Tibial nerve (tissue), 4 donors: ENCODE data around the gene C6orf47. TPM values are rescaled to one million over a fixed set of nuclear protein-coding genes. Genes with fewer than 3 reads are reported as not detected.

Source experiments
- DNase-seq, 2 donors: peaks; one replicate each; pipeline ENCODE4 v3.0.0-alpha.2; 2019; ENCODE audit warnings: low spot score in 2 of 2
- H3K27ac ChIP-seq, 4 donors: fragments of 200-600 bp; sonication (generic) in 3 of 4; one replicate each; pipeline ENCODE4 v1.5.1; 2017 to 2019; ENCODE audit warnings: mild to moderate bottlenecking in 1 of 4
- H3K27me3 ChIP-seq, 2 donors: fragments of 200-600 bp; sonication (generic) in 1 of 2; one replicate each; pipeline versions ENCODE4 v1.5.1 to v1.6.0; 2017 to 2019
- H3K36me3 ChIP-seq, 3 donors: fragments of 200-600 bp; sonication (generic); one replicate each; pipeline ENCODE4 v1.5.1; 2018 to 2019
- H3K4me1 ChIP-seq, 4 donors: fragments of 200-600 bp; sonication (generic) in 3 of 4; one replicate each; pipeline ENCODE4 v1.5.1; 2017 to 2019
- H3K4me3 ChIP-seq, 4 donors: fragments of 200-600 bp; sonication (generic) in 3 of 4; one replicate each; pipeline ENCODE4 v1.5.1; 2017 to 2019; ENCODE audit warnings: mild to moderate bottlenecking in 1 of 4, moderate library complexity in 1 of 4
- H3K9me3 ChIP-seq, 4 donors: fragments of 200-600 bp; sonication (generic) in 3 of 4; one replicate each; pipeline ENCODE4 v1.5.1; 2017 to 2019
- EP300 ChIP-seq, 2 donors: sonication (generic); formaldehyde crosslinking; IDR thresholded peaks; one replicate each; pipeline ENCODE4 v1.6.1; 2017; ENCODE audit warnings: antibody characterized with exemption in 2 of 2, mild to moderate bottlenecking in 1 of 2
- POLR2A ChIP-seq, 2 donors: fragments of 450-650 bp; IDR thresholded peaks; one replicate each; pipeline ENCODE4 v1.6.1; 2017; ENCODE audit warnings: antibody characterized with exemption in 2 of 2, mild to moderate bottlenecking in 2 of 2, moderate library complexity in 2 of 2
- WGBS, 2 donors: methylation state at CpG; one replicate each; pipeline ENCODE4 v1.1.5; 2018; 5-methylcytosine and 5-hydroxymethylcytosine counted together
- total RNA-seq, 4 donors: library from RNA; depleted of rRNA; stranded (reverse); fragments of >200 nt; gene quantifications; one replicate each; pipeline ENCODE4 v1.1.0, GENCODE V29; 2016
- TF ChIP-seq, protein P1 (sequence below), 5 experiments: fragments of 200-600 bp in 3 of 5; fragments of 450-650 bp in 2 of 5; sonication (generic) in 3 of 5; IDR thresholded peaks; one replicate each; pipeline ENCODE4 v1.5.1; 2016 to 2019; ENCODE audit warnings: antibody characterized with exemption in 5 of 5, mild to moderate bottlenecking in 3 of 5, moderate library complexity in 2 of 5

Gene C6orf47
- total RNA-seq, 4 donors from 2014 or later, result 13.8 to 23.3 (median 20.5) TPM

- H3K27ac ChIP-seq, result no peak overlapping the region
- no peak overlapping the region for H3K4me3 ChIP-seq
- 89% methylated on average over 6 of the region's 6 CpGs for WGBS, 2 donors
- DNase-seq, result no peak
- no peaks in the 10 kb centered on the region for H3K27me3 ChIP-seq
- peaks cover 4 to 100% (median 5%) of the 10 kb centered on the region in 3 donors for H3K36me3 ChIP-seq
- H3K4me1 ChIP-seq, result no peaks in the 10 kb centered on the region
- TF ChIP-seq, protein P1, sequence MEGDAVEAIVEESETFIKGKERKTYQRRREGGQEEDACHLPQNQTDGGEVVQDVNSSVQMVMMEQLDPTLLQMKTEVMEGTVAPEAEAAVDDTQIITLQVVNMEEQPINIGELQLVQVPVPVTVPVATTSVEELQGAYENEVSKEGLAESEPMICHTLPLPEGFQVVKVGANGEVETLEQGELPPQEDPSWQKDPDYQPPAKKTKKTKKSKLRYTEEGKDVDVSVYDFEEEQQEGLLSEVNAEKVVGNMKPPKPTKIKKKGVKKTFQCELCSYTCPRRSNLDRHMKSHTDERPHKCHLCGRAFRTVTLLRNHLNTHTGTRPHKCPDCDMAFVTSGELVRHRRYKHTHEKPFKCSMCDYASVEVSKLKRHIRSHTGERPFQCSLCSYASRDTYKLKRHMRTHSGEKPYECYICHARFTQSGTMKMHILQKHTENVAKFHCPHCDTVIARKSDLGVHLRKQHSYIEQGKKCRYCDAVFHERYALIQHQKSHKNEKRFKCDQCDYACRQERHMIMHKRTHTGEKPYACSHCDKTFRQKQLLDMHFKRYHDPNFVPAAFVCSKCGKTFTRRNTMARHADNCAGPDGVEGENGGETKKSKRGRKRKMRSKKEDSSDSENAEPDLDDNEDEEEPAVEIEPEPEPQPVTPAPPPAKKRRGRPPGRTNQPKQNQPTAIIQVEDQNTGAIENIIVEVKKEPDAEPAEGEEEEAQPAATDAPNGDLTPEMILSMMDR (IDR thresholded peaks at IDR 0.05), result no peak
- TF ChIP-seq EP300 (IDR thresholded peaks at IDR 0.05) (no peak), POLR2A (IDR thresholded peaks at IDR 0.05) (no peak)
- H3K9me3 ChIP-seq, result no peaks in the 10 kb centered on the region
Observed at GRCh38 chr6:31691078-31691463, 30.5 kb upstream of the C6orf47 start.

GRCh38 chr6:31690231-31691077, 29.9 kb upstream of the C6orf47 start:
- no peaks in the 10 kb centered on the region for H3K4me1 ChIP-seq
- peaks cover 4 to 100% (median 5%) of the 10 kb centered on the region in 3 donors for H3K36me3 ChIP-seq
- no peak overlapping the region for H3K4me3 ChIP-seq
- H3K9me3 ChIP-seq, result no peaks in the 10 kb centered on the region
- H3K27me3 ChIP-seq, result no peaks in the 10 kb centered on the region
- no peak for TF ChIP-seq POLR2A (IDR thresholded peaks at IDR 0.05)
- TF ChIP-seq EP300 (IDR thresholded peaks at IDR 0.05), result no peak
- TF ChIP-seq, protein P1 (IDR thresholded peaks at IDR 0.05), result no peak
- WGBS, 2 donors, result 57 to 65% methylated on average over 10 of the region's 10 CpGs
- no peak for DNase-seq
- peak overlapping the region in 1 of 4 donors; percentile 42 for H3K27ac ChIP-seq

DNA sequence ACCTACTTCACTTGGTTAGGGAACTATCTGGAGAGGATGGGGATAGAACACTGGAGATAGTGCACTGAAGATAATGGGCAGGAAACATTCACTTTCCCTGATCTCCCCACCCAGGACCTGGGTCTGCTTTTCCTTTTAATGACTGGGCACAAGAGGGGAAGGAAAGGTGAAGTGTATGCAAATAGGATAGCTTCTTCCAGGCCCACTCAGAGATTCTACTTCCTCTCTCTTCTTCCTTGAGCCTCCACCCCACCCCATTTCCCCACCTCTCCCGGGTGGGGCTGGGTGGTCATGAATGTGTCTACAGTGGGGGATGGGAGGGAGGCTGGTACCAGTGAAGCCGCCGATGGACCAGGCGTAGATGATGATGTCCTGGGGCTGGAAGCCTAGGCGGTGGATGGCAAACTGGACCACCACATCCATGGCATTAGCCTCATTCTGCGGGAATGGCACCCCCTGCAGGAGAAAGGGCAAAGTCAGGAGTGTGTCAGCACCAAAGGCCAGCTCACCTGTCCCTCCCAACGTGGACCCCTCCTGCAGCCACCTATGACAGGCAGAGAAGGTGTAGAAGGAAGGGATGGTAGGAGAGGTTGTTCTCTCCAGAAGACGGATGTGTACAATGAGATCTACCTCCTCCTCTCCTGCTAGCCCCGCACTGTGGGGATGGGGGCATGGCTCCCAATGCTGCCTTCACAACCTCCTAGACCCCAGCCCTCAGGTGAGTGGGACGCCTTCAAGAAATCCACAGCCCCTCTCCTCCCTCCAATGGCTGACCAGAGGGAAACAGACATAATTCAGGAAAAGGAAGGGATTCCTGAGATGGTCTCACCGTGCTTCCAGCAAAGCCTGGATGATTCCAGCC, 28.9 kb upstream of the C6orf47 start:
- no peak overlapping the region for H3K4me3 ChIP-seq
- DNase-seq, result no peak
- TF ChIP-seq EP300 (IDR thresholded peaks at IDR 0.05) (no peak), POLR2A (IDR thresholded peaks at IDR 0.05) (no peak)
- TF ChIP-seq, protein P1 (IDR thresholded peaks at IDR 0.05), result peak in 1 of 5 experiments; percentile 27
- H3K4me1 ChIP-seq, result no peaks in the 10 kb centered on the region
- H3K27ac ChIP-seq, result no peak overlapping the region
- H3K27me3 ChIP-seq, result no peaks in the 10 kb centered on the region
- H3K9me3 ChIP-seq, result no peaks in the 10 kb centered on the region
- WGBS, 2 donors, result 74 to 76% methylated on average over 11 of the region's 11 CpGs
- H3K36me3 ChIP-seq, result peaks cover 4 to 91% (median 5%) of the 10 kb centered on the region in 3 donors

DNA sequence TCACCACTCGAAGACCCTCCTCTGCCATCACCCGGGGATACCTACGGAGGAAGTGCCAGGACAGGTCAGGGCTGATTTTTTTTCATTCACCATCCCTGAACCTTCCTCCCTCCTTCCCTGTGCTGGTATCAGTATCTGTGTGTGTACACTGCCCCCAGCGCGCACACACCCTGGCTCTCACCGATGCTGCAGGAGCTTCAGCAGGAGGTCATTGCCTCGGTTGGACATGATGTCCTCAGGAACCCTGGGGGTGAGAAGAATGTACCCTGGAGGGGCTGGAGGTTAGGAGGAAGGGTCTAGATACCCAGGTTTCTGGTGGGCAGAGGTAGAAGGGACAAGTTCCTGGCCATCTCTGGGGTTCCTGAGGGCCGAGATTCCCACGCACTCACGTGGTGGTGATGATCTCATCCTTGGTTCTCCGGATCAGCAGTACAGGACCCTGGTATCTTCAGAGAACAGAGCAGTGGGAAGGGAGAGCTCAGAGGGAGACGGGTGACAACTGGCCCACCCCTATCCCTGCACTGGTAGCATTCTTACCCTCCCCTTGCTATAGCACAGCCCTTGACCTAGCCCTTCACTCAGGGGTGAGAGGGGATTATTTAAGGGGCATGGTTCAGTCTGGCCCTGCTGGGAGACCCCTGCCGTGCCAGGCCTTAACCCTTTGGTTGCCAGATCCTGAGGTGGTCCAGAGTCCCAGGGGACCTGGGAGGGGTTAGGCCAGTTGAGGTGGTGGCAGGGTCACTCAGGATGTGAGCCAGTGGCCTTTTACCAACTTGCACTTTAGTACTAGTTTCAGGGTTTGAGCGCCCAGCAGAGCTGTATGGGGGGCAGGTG, 27.5 kb upstream of the C6orf47 start:
- DNase-seq, result no peak
- TF ChIP-seq EP300 (IDR thresholded peaks at IDR 0.05) (no peak), POLR2A (IDR thresholded peaks at IDR 0.05) (no peak)
- TF ChIP-seq, protein P1 (IDR thresholded peaks at IDR 0.05), result no peak
- peaks cover 4 to 77% (median 5%) of the 10 kb centered on the region in 3 donors for H3K36me3 ChIP-seq
- peaks cover 0 to 7% (median 3%) of the 10 kb centered on the region in 4 donors for H3K4me1 ChIP-seq
- H3K27ac ChIP-seq, result no peak overlapping the region
- no peaks in the 10 kb centered on the region for H3K9me3 ChIP-seq
- H3K27me3 ChIP-seq, result no peaks in the 10 kb centered on the region
- WGBS, 2 donors, result 74 to 76% methylated on average over 13 to 14 of the region's 14 CpGs
- H3K4me3 ChIP-seq, result no peak overlapping the region
